HG03575 (cell line): Measurements from ENCODE around the gene SLC30A7.

Experiments
- ATAC-seq: cut with Tn5 transposase; IDR thresholded peaks from one replicate; pipeline ENCODE4 v1.9.1; 2021; ENCODE audit not compliant: unreplicated experiment, insufficient number of reproducible peaks, low FRiP score; ENCODE audit errors: extremely low read depth

The SLC30A7 gene

DNA sequence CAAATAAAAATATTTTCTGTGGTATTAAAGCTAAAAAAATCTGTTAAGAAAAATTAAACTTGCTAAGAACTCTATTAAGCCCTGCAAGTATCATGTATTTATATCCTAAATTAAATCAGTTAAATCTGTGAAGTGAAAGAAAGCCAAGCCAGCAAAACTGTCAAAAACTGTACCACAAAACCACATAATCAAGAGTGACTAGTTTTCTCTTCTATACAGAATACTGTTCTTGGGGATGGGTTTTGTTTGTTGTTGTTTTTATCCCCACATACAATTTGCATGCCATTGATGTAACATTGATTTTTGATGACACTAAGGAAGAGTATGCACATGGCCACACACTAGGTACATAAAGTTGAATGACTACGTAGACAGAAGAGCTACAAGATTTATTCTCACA lies 109.3 kb downstream of the SLC30A7 start:
- no peak for ATAC-seq

DNA sequence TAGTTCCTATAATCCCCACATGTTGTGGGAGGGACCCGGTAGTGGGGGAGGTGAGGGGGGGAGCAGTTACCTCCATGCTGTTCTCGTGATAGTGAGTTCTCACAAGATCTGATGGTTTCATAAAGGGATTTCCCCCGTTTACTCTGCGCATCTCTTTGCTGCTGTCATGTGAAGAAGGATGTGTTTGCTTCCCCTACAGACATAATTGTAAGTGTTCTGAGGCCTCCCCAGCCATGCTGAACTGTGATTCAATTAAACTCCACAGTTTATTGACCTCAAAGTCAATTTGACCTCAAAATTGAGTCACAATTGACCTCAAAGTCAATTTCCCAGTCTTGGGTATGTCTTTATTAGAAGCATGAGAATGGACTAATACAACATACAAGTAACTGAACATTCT lies 110.0 kb downstream of the SLC30A7 start:
- ATAC-seq, result no peak

DNA sequence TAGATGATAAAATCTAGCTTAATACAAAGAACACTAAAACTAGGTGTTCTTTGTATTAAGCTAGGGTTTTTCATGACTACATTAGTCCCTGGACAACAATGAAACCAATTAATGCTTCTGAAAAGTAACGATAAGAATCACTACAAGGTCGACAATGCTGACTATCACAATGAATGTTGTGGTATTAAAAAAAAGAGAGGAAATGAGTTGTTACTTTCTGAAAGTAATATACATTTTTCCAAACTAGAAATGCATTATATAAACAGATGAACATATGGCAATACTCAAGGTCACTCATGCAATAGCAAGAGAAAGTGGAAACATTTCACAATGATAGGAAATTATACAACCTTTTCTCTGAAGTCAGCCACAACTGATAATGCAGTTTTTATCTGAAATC lies 110.7 kb downstream of the SLC30A7 start:
- no peak for ATAC-seq

DNA sequence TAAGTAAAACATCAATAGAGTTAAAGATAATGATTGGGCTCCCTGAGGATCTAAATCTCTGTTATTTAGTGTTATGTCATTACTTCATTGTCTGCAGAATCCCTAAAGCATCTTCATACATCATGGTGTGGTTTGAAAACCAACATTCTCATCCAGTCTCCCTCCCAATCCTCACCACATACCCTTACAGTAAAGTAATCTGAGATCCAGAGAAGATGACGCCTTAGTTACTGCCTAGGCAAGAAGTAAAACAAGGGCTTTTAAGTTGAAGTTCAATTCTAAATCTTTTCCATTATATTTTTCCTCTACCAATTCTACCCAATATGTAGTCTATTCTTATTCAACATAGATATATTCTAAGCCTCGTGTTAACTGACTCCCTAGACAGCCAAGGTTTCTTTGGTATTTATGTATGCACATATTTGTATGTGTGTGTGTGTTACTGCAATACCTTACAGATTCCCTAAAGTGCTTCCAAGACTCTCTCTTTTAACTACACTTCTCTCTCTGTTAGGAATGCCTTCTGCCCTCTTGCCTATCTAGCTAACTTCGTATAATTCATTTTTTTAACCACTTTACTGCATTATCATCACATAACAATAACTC lies 112.4 kb downstream of the SLC30A7 start:
- no peak for ATAC-seq

DNA sequence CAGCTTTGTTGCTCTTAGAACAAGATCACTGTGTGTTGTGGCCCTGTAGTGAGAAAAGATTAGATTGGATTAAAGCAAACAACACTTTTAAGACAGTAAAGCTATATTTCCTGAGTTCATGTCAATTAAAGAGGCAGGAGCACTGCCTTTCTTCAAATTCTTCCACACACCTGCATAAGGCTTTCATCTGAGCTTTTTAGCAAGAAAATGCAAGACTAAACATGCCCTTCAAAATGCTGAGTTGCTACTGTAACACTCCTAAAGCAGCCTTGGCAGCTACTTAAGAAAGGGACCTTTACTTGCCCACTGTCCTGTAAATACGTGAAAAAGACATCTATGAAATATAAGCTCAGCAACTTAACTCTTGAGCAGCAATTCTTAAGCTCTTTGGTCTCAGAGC lies 117.9 kb downstream of the SLC30A7 start:
- ATAC-seq, result no peak

DNA sequence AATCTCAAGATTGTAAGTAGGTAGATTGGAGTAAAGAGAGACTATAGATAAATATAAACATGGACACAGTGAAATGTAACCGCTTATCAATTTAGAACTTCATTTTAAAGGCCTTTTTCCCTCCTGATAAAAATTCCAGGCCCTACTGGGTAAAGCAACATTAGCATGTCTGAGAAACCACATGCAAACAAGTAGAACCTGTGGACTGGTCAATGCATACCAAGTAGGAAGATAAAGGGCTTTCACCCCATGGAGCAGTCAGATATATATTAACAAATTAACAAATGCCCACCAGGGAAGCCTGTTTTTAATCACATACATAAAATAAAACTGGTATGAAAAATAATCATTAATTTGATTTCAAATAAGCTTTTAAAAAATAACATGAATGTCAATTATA lies 121.6 kb downstream of the SLC30A7 start:
- ATAC-seq, result no peak

DNA sequence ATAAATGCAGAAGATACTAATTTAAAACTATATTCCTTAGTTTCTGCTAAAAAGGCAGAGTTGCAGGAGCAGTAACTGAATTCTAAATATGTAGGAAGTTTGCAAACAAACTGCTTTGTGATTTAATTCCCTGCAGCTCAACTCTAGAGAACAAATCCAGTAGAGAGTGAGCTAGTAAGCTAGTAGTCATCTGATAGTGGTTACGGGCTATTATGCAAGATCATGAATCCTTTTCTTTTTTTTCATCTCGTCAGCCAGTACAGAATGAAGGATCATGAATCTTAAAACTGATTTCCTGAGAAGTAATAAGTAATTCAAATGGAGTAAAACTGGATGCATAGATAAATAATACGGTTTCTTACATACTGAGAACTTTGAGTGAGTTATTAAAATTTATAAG lies 126.4 kb downstream of the SLC30A7 start:
- no peak for ATAC-seq

DNA sequence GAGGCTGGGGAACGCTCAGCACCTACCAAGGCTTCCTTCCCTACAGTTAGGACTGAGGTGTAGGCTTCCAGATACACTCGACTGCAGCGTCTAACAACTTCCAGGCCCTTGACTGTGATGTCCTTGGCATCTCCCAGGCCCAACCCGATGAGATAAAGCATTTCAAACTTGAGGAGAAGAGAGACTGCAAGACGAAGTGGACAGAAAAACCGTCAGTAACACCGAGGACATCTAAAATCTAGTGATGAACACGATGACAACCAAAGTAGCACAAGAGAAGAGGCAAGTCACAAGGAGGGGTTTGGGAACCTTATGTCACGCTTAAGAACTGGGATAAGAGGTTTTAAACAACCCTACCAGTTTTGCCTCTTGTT lies 129.4 kb downstream of the SLC30A7 start:
- ATAC-seq, result no peak

DNA sequence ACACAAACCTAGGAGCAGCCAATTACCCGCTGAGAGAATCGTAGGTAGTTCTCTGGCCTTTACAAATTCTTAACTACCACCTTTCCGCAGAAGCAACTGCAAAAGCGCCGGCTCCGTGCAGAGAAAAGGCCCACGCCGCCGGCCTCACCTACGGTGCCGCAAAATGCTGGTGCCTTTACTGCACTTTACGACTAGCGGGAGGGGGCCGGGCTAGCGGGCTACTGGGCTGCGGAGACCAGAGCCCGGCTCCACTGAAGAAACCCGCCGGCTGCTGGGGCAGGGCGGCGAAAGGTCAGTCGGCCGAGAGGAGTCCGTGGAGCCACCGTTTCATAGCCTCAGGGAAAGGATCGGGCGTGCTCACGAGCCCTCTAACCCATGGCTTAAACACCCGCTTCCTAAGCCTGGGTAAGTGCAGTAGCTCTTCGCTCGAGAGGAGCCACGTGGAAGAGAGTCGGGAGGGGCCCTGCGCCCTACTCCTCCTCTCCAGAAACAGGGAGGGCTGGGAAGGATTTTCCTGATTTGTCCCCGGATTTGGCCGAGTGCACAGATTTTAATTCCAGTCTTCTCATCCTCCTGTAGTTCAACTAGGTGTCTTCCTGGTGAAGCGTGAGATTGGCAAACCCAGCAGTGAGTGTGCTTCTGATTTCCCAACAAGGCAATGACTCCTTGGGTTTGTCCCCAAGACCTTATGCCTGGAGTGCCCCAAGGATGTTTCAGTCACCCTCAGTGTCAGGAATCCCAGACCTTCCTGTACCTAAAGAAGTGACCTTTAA lies 130.0 kb downstream of the SLC30A7 start, which contains the start of gene DPH5:
DPH5 (minus strand) TSS at position 128 of the 773 bp plus-strand sequence. CDS start 341 bp downstream, outside the sequence.
- ATAC-seq, result no peak

DNA sequence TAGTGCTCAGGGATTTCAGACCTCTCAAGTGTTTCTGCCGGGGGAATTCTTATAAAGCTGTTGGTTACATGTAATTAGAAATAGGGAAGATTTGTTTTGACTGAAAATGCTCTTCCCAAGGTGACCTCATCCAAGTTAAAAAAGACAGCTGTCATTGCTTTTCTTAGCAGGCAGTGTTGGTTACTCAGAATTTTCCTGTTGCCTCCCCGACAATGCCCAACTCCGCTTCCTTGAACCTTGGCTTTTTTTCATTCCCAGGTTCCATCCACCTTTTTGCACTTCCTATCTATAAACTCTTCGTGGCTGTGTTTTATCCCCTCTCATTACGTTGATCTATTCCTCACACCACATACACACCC lies 130.5 kb downstream of the SLC30A7 start:
- ATAC-seq, result no peak

DNA sequence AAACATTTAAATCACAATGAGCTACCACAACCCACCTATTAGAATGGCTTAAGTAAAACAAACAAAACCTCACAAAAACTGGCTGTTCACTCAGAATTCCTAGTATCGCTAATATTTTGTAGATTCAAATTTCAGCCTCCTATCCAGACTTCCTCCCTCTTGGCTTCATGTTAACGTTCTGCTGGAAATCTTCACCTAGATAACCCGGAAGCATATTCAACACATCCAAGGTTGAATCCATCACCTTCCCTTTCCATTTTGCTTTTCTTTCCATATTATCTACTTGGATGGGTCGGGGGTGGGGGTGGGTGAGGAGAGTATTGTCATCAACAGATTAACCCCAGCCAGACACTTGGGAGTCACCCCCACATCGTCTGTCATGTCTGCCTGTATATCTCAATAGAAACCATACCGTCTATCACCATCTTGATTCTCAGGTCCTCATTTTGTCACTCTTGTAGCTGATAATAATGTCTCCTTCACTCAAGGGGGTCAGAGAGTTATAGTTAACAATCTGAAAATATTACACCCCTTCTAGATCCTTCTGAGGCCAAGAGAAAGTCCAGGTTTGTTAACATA lies 131.4 kb downstream of the SLC30A7 start:
- ATAC-seq, result no peak

DNA sequence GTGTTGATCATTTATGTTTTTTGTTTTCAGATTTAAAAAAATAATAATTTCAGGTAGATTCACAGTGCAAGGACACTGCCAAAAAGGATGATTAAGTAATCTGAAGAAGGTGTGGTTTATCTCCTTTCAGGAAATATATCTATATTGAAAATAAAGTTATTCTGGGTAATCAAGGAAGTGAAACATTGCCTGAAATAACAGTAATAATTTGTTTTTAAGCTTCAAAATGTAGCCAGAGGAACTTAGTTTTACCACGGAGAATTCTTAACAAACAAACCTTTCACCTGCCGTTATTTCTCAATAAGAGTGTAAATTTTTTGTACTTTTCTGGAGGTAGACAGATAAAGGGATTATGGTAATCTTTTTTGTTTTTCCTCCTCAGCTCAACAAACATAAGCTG lies 132.6 kb downstream of the SLC30A7 start:
- no peak for ATAC-seq

DNA sequence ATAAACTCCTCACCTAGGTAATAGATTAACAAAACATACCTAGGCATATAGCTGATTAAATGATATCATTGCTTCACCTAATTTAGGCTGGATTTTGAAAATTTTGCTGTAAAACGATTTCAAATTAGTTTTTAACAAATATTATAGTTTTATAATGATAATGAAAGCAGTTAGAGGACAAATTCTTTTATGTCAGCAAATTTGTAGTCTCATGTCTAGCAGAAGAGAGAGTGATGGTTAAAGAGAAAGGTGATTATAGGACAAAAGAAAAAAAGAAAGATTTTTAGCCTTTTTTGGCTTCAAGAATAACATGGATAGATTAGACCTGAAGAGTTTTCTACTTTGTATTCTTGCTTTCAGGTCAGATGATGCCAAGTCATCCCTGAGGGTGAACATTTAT lies 133.3 kb downstream of the SLC30A7 start:
- ATAC-seq, result no peak

DNA sequence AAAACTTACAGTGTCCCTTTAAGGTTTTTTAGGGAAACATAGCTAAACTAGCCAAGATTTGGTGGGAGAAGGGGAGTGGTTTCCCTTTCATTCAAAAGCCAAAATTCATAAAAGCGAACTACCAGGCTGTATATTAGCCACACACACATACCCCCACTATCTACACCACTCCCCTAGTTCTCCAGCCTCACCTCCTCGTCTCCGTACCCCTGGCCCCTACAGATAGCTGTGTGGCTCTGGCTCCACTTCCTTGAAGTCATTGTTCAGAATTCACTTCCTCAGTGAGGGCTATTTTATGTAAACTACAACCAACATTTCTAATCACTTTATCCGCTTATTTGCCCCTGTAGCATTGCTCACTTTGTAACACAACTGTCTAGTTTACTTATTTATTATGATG lies 135.0 kb downstream of the SLC30A7 start:
- no peak for ATAC-seq
